ENCODE results near the gene TRAPPC2B. TPM values are rescaled to one million over a fixed set of nuclear protein-coding genes. Genes with fewer than 3 reads are reported as not detected.

TRAPPC2B gene
- total RNA-seq (2014; rRNA removed; shearing (Covaris generic)): 18.6 and 19.0 TPM in 2 replicates

DNA sequence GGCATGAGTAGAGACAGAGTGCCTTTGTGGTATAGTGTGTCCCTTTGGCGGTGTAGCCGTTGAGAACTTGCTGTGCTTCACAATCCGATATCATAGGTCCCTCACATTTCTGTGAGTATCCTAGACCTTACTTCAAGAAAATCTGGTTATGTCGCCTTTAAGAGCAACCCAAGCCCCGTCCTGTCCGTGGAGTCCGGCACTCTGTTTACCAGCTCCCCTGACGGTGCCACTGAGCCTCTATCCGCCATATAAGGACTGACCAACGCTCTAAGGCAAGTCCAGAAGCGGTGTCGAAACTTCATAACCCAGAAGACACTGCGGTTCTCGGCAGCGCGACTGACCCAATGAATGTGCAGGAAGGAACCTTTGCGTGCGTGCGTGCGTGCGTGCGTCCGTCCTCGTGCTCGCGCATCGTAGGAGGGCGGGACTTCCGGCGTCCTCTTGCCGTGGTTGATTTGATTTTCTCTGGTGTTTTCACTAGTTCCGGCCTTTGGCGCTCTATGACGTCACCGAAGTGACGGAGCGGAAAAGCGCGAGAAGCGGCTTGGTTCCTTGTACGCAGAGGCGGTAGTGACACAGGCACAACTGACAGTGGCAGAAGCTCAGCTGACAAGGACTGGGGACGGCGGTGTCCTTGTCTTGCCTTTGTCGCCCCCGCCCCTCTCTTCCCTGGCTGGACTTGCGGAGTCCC, at the start of gene TRAPPC2B, which contains the start of gene ZNF547:
Gene TRAPPC2B (plus strand): TSS at position 555 of the 691 bp plus-strand sequence. CDS start 1,283 bp downstream, outside the sequence.
Gene ZNF547 (plus strand): TSS at position 555 of the 691 bp plus-strand sequence. CDS start 5,005 bp downstream, outside the sequence.
- in situ Hi-C loops (cut with HindIII; ENCODE audit: low sequenced_read_pairs): no loop called here
- peak; percentile 100 for DNase-seq (ENCODE audit: low spot score)

DNA sequence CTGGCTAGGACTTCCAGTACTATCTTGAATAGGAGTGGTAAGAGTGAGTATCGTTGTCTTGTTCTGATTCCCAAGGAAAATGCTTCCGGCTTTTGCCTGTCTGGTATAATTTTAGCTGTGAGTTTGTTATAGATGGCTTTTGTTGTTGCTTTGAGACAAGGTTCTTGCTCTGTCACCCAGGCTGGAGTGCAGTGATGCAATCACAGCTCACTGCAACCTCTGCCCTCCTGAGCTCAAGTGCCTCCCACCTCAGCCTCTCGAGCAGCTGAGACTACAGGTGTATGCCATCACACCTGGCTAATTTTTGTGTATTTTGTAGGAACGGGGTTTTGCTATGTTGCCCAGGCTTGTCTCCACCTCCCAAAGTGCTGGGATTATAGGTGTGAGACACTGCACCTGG, 49.2 kb upstream of the TRAPPC2B start:
- in situ Hi-C loops (cut with HindIII; ENCODE audit: low sequenced_read_pairs): no loop called here
- no peak for DNase-seq (ENCODE audit: low spot score)

DNA sequence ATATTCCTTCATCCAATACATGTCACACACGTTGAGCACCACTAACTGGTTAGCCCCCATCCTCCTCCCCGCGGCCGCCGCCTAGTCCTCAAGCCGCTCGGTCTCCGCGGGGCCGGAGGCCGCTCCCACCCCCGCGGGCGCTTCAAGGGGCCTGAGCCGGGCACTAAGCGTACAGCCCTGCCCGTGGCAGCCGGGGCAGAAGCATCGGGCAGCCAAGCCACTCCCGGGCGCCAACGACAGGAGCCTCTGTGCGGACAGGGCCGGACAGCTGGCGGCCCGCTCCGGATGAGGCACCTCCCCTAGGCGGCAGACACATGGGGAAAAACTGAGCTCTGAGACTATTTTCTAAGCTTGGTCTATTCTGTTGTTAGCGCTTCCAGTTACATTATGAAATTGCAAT, 45.8 kb upstream of the TRAPPC2B start:
- peak; percentile 45 for DNase-seq (ENCODE audit: low spot score)
- in situ Hi-C loops (cut with HindIII; ENCODE audit: low sequenced_read_pairs): no loop called here

DNA sequence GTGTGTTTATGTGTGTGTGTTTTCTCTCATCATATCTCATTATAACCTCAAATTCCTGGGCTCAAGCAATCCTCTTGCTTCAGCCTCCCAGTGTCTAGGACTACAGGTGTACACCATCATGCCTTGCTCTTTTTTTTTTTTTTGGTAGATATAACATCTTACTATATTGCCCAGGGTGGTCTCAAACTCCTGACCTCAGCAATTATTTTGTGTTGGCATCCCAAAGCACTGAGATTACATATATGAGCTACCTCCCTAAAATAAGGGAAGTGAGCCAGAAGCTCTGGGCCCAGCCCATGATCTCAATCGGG, 43.5 kb upstream of the TRAPPC2B start:
- in situ Hi-C loops (cut with HindIII; ENCODE audit: low sequenced_read_pairs): no loop called here
- DNase-seq (ENCODE audit: low spot score): no peak

DNA sequence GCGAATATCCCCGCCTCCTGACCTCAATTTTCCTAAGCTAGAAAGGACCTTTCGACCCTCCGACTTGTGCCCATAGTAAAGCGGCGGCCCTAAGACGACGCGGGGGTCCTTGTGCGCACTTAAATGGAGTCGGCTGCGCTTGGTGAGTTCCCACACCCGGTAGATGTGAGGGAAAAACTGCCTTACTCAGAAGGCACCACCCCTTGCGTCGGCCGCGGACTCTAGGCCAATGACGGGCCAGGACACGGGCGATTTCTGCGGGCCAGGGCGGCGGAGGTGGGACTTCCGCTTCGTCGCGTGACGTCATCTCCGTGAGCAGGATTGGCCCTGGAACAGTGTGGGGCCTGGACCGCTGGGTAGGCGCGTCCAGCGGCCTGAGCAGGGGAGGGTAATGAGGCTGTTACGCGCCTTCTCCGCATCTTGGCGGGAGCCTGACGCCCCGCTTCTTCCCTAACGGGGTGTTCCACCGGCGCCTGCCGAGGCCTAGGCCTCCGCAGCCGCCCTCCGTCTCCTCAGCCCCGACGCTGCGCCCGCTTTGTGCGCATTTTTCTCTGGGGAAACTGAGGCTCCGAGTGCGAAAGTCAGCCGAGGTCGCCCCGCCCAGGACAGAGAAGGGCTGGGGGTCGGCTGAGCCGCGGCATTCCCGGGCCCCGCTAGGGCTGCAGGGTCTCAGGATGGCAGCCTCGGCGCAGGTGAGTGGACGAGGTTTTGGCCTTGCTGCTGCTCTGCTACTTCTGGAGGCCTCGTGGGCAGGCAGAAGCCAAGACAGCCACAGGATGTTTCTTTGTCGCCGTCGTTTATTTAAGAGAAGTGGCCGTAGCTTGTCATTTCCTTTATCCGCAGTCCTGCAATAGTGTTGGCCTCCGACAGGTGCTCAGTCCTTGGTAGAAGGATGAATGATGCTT, 42.9 kb upstream of the TRAPPC2B start, which contains the start of gene ZNF543:
Gene ZNF543 (plus strand): TSS at position 293 of the 905 bp plus-strand sequence. CDS start 382 bp downstream, at position 675.
- DNase-seq (ENCODE audit: low spot score): peak; percentile 97
- in situ Hi-C loops (cut with HindIII; ENCODE audit: low sequenced_read_pairs): no loop called here

DNA sequence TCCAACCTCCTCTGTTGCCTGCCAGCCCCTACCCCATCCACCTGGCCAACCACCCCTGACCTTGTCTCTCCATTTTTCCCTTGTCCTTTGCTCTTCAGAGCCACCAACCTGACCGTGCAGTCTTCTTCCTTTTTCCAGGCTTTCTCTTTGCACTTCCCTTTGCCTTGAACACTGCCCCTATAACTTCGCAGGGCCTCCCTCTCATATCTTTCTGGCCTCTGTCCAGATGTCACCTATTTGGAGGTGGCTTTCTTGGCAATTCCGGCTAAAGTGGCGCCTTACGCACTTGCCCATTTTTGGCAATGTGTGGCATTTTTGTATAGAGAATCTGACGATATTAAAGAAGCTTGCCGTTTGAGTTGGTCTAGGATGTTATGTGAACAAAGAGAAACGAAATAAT, 42.2 kb upstream of the TRAPPC2B start:
- in situ Hi-C loops (cut with HindIII; ENCODE audit: low sequenced_read_pairs): no loop called here
- no peak for DNase-seq (ENCODE audit: low spot score)

DNA sequence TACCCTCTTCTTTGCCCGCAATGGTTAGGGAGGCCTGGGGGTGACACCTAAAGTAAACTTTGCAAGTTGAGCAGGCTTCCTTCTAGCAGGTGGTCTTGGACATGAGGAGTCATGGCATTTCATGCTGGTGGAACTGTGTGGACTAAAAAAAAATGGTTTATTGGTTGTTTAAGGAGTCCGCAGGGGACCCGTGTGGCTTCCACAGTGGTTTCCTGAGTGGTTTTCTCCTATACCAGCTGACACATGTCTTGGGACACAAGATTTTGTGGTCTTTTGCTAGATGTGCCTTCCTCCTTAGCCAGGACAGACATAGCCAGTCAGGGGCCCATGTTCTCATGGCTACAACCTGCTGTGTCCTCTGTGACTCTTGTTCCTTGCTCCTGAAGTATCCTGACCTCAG, 41.6 kb upstream of the TRAPPC2B start:
- in situ Hi-C loops (cut with HindIII; ENCODE audit: low sequenced_read_pairs): no loop called here
- no peak for DNase-seq (ENCODE audit: low spot score)

DNA sequence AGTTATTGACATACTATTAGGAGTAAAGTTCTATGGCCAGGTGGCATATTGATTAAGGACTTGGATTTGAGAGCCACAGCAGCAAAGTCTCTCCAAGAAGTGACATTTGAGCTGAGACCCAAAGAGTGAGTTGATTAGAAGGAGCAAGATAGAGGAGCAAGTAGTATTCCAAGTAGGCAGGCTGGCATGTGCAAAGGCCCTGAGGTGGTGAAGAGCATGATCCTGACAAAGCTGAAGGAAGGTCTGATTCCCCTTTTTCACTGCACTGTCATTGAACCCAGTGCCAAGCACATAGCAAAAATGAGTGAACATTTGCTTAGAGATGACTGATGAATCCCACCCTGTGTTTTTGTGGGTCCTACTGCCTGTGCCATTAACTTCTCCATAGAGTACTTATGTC, 38.4 kb upstream of the TRAPPC2B start:
- no peak for DNase-seq (ENCODE audit: low spot score)
- in situ Hi-C loops (cut with HindIII; ENCODE audit: low sequenced_read_pairs): no loop called here

DNA sequence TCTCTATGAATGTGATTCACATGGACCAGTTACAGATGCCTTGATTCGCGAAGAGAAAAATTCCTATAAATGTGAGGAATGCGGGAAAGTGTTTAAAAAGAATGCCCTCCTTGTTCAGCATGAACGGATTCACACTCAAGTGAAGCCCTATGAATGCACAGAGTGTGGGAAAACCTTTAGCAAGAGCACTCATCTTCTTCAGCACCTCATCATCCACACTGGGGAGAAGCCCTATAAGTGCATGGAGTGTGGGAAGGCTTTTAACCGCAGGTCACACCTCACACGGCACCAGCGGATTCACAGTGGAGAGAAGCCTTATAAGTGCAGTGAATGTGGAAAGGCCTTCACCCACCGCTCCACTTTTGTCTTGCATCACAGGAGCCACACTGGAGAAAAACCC, 35.4 kb upstream of the TRAPPC2B start:
- in situ Hi-C loops (cut with HindIII; ENCODE audit: low sequenced_read_pairs): no loop called here
- DNase-seq (ENCODE audit: low spot score): no peak

DNA sequence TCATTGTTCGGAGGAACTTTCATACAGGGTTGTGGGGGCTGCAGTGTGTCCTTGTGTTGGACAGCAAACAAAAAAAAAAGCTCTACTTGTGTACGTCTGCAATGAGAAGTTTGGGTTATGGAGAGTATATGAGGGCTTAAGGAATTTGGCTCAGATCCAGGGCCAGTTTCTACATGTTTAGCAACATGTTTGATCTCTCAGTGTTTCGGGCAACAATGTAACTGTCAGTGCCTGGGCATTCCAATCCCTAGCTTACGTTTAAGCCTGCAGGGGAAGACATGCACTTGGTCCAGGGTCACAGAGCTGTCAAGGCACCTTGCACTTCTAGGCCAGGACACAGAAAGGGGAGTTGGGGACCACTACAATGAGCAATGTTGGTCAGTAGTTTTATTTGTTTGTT, 29.2 kb upstream of the TRAPPC2B start:
- in situ Hi-C loops (cut with HindIII; ENCODE audit: low sequenced_read_pairs): no loop called here
- no peak for DNase-seq (ENCODE audit: low spot score)

DNA sequence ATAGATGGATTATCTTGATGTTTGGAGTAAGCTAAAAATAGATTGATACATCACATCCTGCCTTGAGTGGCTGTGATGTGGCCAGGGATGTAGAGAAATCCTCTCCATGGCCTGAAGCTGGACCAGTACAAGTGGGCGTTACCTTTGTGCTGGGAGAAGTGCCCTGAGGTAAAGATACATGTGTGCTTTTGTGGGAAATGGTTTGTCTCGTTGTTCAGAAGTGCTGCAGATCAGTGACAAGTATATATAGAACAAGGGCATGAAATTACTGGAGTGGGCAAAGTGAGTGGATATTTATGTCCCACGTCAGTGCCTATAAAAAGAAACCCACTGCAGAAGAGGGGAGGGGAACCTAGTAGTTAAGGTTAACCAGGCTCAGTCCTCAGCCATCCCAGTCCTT, 24.5 kb upstream of the TRAPPC2B start:
- no peak for DNase-seq (ENCODE audit: low spot score)
- in situ Hi-C loops (cut with HindIII; ENCODE audit: low sequenced_read_pairs): no loop called here

DNA sequence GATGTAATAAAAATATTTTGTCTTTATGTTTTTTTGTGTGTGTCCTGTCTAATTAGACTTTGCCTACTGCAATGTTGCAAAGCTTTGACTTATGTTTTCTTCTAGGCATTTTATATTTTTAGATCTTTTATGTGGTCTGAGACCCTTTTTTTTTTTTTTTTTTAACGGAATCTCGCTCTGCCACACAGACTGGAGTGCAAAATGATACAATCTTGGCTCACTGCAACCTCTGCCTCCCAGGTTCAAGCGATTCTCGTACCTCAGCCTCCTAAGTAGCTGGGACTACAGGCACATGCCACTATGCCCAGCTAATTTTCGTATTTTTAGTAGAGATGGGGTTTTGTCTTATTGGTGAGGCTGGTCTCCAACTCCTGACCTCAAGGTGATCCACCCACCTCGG, 20.8 kb upstream of the TRAPPC2B start:
- in situ Hi-C loops (cut with HindIII; ENCODE audit: low sequenced_read_pairs): no loop called here
- DNase-seq (ENCODE audit: low spot score): no peak

DNA sequence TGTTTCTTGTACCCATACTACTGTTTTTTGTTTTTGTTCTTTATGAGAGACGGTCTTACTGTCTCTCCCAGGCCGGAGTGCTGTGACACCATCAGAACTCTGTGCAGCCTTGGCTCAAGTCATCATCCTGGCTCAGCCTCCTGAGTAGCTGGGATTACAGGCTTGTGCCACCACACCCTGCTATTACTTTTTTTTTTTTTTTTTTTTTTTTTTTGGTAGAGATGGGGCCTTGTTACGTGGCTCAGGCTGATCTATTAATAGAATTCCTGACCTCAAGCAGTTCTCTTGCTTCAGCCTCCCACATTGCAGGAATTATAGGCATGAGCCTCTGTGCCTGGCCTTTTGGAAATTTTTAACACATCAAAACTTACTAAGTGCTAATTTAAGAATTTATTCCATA, 15.2 kb upstream of the TRAPPC2B start:
- DNase-seq (ENCODE audit: low spot score): no peak
- in situ Hi-C loops (cut with HindIII; ENCODE audit: low sequenced_read_pairs): no loop called here

DNA sequence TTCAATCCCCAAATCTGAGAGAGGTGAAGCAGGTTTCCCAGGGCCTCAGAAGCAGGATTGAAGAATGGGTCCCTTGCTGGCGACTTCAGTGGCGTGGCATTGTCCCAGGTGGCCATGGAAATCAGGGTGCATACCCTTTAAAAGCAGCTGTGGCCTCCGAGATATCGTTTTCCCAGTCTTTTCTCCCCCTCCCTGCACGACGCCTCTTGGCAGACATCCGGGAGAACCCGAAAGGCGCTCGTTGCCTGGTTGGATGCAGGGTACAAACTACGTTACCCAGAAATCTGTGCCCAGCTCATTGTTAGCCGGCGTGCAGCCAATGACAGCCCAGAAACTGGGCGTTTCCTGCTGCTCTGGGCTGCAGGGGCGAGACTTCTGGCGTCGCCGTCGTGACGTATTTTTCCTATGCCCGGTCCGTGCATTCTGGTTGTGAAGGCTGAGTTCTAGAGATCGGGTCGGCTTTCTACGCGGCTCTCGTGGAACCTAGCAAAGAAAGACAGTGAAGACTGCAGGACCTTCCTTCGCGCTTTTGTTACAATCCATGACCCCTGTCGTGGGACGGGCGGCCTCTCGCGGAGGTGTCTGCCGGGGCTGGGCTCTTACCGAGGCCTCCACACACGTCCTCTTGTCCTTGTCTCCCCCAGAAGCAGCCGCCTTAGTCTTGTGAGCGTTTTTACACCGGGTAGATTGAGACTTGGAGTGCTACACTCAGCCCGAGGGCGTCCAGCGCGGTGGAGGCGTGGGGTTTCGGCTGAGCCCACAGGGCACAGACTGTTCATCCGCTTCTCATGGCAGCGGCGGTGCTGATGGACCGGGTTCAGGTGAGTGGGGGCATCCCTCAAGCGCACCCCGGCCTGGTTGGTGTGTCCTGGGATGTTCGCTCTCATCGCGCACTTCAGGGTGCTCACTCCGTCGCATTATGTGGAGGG, 12.2 kb upstream of the TRAPPC2B start, which contains the start of gene ZNF304:
Gene ZNF304 (plus strand): TSS at position 395 of the 929 bp plus-strand sequence. CDS start 394 bp downstream, at position 789.
- in situ Hi-C loops (cut with HindIII; ENCODE audit: low sequenced_read_pairs): no loop called here
- DNase-seq (ENCODE audit: low spot score): peak; percentile 99

DNA sequence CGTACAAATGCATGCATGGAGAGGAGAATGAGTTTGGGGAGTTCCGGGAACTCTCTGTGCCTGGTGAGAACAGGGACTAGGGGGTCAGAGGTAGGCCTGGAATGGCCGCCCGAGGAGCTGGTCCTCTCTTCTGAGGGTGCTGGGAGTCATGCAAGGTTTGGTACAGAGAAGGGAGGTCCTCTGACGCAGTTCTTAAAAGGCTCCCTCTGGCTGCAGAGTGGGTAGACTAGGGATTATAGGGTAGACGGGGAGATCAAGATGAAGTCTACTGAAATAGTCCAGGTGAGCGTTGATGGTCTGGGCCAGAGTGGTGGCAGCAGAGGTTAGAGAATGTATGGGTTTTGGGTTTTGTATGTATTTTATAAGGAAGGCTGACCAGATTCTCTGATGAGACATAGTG, 11.5 kb upstream of the TRAPPC2B start:
- in situ Hi-C loops (cut with HindIII; ENCODE audit: low sequenced_read_pairs): no loop called here
- DNase-seq (ENCODE audit: low spot score): no peak

DNA sequence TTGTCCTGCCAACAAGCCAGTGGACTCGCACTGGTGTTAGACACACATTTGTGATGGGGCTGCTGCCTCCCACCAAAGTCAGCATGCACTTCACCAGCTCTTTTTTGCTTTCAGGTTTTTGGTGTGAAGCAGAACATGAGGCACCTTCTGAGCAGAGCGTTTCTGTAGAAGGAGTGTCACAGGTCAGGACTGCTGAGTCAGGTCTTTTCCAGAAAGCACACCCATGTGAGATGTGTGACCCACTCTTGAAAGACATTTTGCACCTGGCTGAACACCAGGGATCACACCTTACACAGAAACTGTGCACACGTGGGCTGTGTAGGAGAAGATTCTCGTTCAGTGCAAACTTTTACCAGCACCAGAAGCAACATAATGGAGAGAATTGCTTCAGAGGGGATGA, 7.4 kb upstream of the TRAPPC2B start:
- DNase-seq (ENCODE audit: low spot score): no peak

DNA sequence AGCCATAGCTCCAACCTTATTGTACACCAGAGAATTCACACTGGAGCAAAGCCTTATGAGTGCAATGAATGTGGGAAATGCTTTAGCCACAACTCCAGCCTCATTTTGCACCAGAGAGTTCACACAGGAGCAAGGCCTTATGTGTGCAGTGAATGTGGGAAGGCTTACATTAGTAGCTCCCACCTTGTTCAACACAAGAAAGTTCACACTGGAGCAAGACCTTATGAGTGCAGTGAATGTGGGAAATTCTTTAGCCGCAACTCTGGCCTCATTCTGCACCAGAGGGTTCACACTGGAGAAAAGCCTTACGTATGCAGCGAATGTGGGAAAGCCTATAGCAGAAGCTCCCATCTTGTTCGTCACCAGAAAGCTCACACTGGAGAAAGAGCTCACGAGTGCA, 5.9 kb upstream of the TRAPPC2B start:
- no peak for DNase-seq (ENCODE audit: low spot score)
- in situ Hi-C loops (cut with HindIII; ENCODE audit: low sequenced_read_pairs): no loop called here

More for the DNA sequence above, 7.4 kb upstream of the TRAPPC2B start:
- in situ Hi-C loops (cut with HindIII; ENCODE audit: low sequenced_read_pairs): no loop called here

DNA sequence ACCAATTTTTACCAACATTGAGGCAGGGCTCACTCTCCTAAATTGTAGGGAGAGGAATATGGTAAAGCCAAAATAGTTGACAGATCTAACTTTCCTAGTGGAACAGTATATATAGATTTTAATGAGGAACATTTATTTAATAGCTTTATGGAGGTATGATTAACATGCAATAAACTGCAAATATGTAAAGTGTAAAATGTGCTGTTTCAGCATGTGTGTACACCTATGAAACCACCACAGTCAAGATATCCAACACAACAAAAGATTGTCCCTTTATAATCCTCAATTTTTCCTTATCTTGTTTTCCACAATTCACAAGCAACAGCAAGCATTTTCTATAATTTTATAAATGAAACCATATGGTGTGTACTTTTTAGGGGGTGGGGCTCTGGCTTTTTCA, 4.1 kb upstream of the TRAPPC2B start:
- in situ Hi-C loops (cut with HindIII; ENCODE audit: low sequenced_read_pairs): no loop called here
- no peak for DNase-seq (ENCODE audit: low spot score)

DNA sequence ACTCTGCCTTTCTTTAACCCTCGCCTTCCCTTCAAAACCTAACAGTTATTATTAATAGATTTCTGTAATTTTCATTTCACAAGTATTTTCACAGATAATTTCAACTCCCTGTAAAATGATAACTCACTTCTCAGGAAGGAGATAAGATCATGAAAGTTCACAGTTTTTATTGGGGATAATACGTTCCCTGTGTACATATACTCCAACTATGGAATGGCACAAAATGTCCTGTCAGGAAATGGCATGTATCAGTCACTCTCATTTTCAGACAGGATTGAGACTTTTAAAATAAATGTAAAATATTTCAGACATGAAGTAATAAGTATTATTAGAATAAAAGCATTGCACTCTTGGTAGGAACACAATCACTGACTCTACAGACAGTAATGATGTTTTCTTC, 932 bp upstream of the TRAPPC2B start:
- DNase-seq (ENCODE audit: low spot score): no peak
- in situ Hi-C loops (cut with HindIII; ENCODE audit: low sequenced_read_pairs): no loop called here

Measured in G401 (cell line).